ENCODE results near the gene CETP.

GRCh38 chr16:56997264-56997663 lies 35.5 kb downstream of the CETP start:
- TF ChIP-seq CTCF (IDR thresholded peaks at IDR 0.05 in 4 of 5, conservative IDR thresholded peaks at IDR 0.05 in 1 of 5) (no peak), POLR2A (IDR thresholded peaks at IDR 0.05) (no peak)
